Upper lobe of left lung (tissue), 6 donors: ENCODE measurements around the gene STAT3. TPM values are rescaled to one million over a fixed set of nuclear protein-coding genes. Genes with fewer than 3 reads are reported as not detected.
A peak's percentile ranks its signal among the peaks of the same experiment; 100 is the strongest.

Experiments used
- ATAC-seq, 2 donors: fragments of 200-7000 bp; cut with Tn5 transposase; one replicate each; pipeline ENCODE4 v1.9.1; 2022; ENCODE audit warnings: mild to moderate bottlenecking in 2 of 2, moderate library complexity in 2 of 2; ENCODE audit not compliant: low FRiP score in 2 of 2
- DNase-seq, 2 donors: peaks; one replicate each; pipeline ENCODE4 v3.0.0-alpha.2; 2019 to 2020
- H3K27ac ChIP-seq, 4 donors: fragments of 200-600 bp; sonication (generic); one replicate each; pipeline ENCODE4 v1.5.1; 2016 to 2019
- H3K27me3 ChIP-seq, 4 donors: fragments of 200-600 bp; sonication (generic); one replicate each; pipeline ENCODE4 v1.5.1; 2017 to 2019
- H3K36me3 ChIP-seq, 4 donors: fragments of 200-600 bp; sonication (generic); one replicate each; pipeline ENCODE4 v1.5.1; 2016 to 2019
- H3K4me1 ChIP-seq, 4 donors: fragments of 200-600 bp; sonication (generic); one replicate each; pipeline ENCODE4 v1.5.1; 2018 to 2019
- H3K4me3 ChIP-seq, 4 donors: fragments of 200-600 bp; sonication (generic); one replicate each; pipeline ENCODE4 v1.5.1; 2017 to 2019; ENCODE audit warnings: mild to moderate bottlenecking in 2 of 4, moderate library complexity in 1 of 4
- H3K9me3 ChIP-seq, 4 donors: fragments of 200-600 bp; sonication (generic); one replicate each; pipeline ENCODE4 v1.5.1; 2018 to 2019
- EP300 ChIP-seq, 4 donors: sonication (generic); formaldehyde crosslinking; IDR thresholded peaks; one replicate each; pipeline ENCODE4 v1.5.1; 2017; ENCODE audit warnings: antibody characterized with exemption in 4 of 4, control low read depth in 2 of 4
- POLR2A ChIP-seq, 4 donors: fragments of 450-650 bp; IDR thresholded peaks; one replicate each; pipeline ENCODE4 v1.5.1; 2016 to 2017; ENCODE audit warnings: antibody characterized with exemption in 4 of 4, mild to moderate bottlenecking in 2 of 4
- POLR2AphosphoS5 ChIP-seq, 2 donors: sonication (generic); formaldehyde crosslinking; IDR thresholded peaks; one replicate each; pipeline ENCODE4 v1.5.1; 2017; ENCODE audit warnings: antibody characterized with exemption in 2 of 2
- WGBS, 2 donors: methylation state at CpG; one replicate each; pipeline ENCODE4 v1.1.5; 2017 to 2018; 5-methylcytosine and 5-hydroxymethylcytosine counted together
- total RNA-seq, 6 donors: library from RNA; depleted of rRNA in 4 of 6; stranded (reverse); fragments of >200 nt in 4 of 6; gene quantifications; one replicate each; pipeline versions ENCODE4 v1.1.0 to v1.2.1, GENCODE V29; 2016 to 2021
- TF ChIP-seq, protein P1 (sequence below), 6 experiments: fragments of 450-650 bp in 4 of 6; fragments of 200-600 bp in 2 of 6; sonication (generic) in 2 of 6; IDR thresholded peaks; one replicate each; pipeline ENCODE4 v1.5.1; 2016 to 2019; ENCODE audit warnings: antibody characterized with exemption in 6 of 6
- donor health status: DM: no; HTN: no; CAD: no; lungs with moderate emphysema.
- donor health status: DM: no; HTN: yes; CAD: no; lungs with severe emphysema.

The STAT3 gene
- total RNA-seq, 6 donors from 2014 or later: 228 to 335 (median 264) TPM

- H3K4me1 ChIP-seq: peaks cover 18 to 34% (median 24%) of the 10 kb centered on the region in 4 donors
- H3K27ac ChIP-seq: peak overlapping the region in 2 of 4 donors; percentile 57 to 78
- WGBS, 2 donors: 87 to 94% methylated on average over 6 of the region's 6 CpGs
- DNase-seq: peak in 1 of 2 donors; percentile 9
- H3K9me3 ChIP-seq: no peaks in the 10 kb centered on the region
- H3K4me3 ChIP-seq: no peak overlapping the region
- TF ChIP-seq EP300 (IDR thresholded peaks at IDR 0.05) (no peak), POLR2AphosphoS5 (IDR thresholded peaks at IDR 0.05) (no peak), POLR2A (IDR thresholded peaks at IDR 0.05) (no peak)
- TF ChIP-seq, protein P1, sequence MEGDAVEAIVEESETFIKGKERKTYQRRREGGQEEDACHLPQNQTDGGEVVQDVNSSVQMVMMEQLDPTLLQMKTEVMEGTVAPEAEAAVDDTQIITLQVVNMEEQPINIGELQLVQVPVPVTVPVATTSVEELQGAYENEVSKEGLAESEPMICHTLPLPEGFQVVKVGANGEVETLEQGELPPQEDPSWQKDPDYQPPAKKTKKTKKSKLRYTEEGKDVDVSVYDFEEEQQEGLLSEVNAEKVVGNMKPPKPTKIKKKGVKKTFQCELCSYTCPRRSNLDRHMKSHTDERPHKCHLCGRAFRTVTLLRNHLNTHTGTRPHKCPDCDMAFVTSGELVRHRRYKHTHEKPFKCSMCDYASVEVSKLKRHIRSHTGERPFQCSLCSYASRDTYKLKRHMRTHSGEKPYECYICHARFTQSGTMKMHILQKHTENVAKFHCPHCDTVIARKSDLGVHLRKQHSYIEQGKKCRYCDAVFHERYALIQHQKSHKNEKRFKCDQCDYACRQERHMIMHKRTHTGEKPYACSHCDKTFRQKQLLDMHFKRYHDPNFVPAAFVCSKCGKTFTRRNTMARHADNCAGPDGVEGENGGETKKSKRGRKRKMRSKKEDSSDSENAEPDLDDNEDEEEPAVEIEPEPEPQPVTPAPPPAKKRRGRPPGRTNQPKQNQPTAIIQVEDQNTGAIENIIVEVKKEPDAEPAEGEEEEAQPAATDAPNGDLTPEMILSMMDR (IDR thresholded peaks at IDR 0.05): no peak
- no peaks in the 10 kb centered on the region for H3K27me3 ChIP-seq
- ATAC-seq: no peak
- no peaks in the 10 kb centered on the region for H3K36me3 ChIP-seq
Observed at GRCh38 chr17:42282478-42283080, 105.7 kb downstream of the STAT3 start.

DNA sequence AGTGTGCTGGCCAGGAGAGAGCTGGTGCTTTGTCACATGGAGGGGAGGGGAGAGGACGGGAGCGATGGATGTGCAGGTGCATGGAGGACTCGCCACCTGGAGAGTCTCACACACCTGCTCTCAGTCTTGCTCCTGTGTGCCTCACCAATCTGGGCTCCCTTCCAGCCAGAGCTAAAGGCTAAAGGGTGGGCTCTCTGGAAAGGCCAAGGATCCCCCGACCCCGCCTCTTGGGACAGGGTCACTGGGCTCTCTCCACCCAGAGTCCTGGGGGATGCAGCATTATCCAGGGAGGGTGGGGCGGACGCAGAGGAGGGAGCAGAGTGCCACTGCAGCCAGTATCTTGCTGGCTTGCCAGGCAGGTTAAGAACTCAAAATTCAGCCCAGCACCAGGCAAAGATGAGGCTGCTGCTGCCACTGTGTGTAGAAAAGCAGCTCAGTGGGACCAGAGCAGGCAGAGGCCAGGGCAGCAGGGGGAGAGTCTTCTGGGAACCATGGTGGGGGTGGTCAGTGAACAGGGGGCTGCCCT, 106.6 kb downstream of the STAT3 start:
- no peak overlapping the region for H3K4me3 ChIP-seq
- no peaks in the 10 kb centered on the region for H3K27me3 ChIP-seq
- TF ChIP-seq POLR2AphosphoS5 (IDR thresholded peaks at IDR 0.05) (no peak), EP300 (IDR thresholded peaks at IDR 0.05) (no peak), POLR2A (IDR thresholded peaks at IDR 0.05) (no peak)
- TF ChIP-seq, protein P1 (IDR thresholded peaks at IDR 0.05): no peak
- DNase-seq (peak in 1 of 2 donors; percentile 15), ATAC-seq (no peak)
- H3K36me3 ChIP-seq: no peaks in the 10 kb centered on the region
- peaks cover 14 to 32% (median 21%) of the 10 kb centered on the region in 4 donors for H3K4me1 ChIP-seq
- H3K9me3 ChIP-seq: no peaks in the 10 kb centered on the region
- WGBS, 2 donors: 94 to 97% methylated on average over 3 to 7 of the region's 7 CpGs
- H3K27ac ChIP-seq: peak overlapping the region in 1 of 4 donors; percentile 57

GRCh38 chr17:42279776-42280630, 108.2 kb downstream of the STAT3 start:
- peaks cover 12 to 24% (median 16%) of the 10 kb centered on the region in 4 donors for H3K4me1 ChIP-seq

GRCh38 chr17:42277342-42277712, 110.9 kb downstream of the STAT3 start:
- Histone ChIP-seq H3K27ac (peak overlapping the region in 2 of 4 donors; percentile 88 to 94), H3K4me1 (peaks cover 19 to 38% (median 32%) of the 10 kb centered on the region in 4 donors), H3K9me3 (no peaks in the 10 kb centered on the region), H3K4me3 (peak overlapping the region in 2 of 4 donors; percentile 89 to 96), H3K36me3 (no peaks in the 10 kb centered on the region), H3K27me3 (no peaks in the 10 kb centered on the region)
- ATAC-seq: no peak
- DNase-seq: peak in 1 of 2 donors; percentile 22
- no peak for TF ChIP-seq POLR2AphosphoS5 (IDR thresholded peaks at IDR 0.05)
- TF ChIP-seq, protein P1 (IDR thresholded peaks at IDR 0.05): no peak
- TF ChIP-seq EP300 (IDR thresholded peaks at IDR 0.05): no peak
- no peak for TF ChIP-seq POLR2A (IDR thresholded peaks at IDR 0.05)
- 54 to 63% methylated on average over 5 to 6 of the region's 6 CpGs for WGBS, 2 donors

More at GRCh38 chr17:42279776-42280630, 108.2 kb downstream of the STAT3 start:
- WGBS, 2 donors: 89 to 98% methylated on average over 4 of the region's 4 CpGs
- no peak overlapping the region for H3K27ac ChIP-seq
- ATAC-seq (no peak), DNase-seq (peak in 1 of 2 donors; percentile 7)
- H3K36me3 ChIP-seq: no peaks in the 10 kb centered on the region
- H3K27me3 ChIP-seq: no peaks in the 10 kb centered on the region
- no peak overlapping the region for H3K4me3 ChIP-seq
- H3K9me3 ChIP-seq: no peaks in the 10 kb centered on the region
- TF ChIP-seq EP300 (IDR thresholded peaks at IDR 0.05): no peak
- no peak for TF ChIP-seq POLR2AphosphoS5 (IDR thresholded peaks at IDR 0.05)
- TF ChIP-seq, protein P1 (IDR thresholded peaks at IDR 0.05): no peak
- TF ChIP-seq POLR2A (IDR thresholded peaks at IDR 0.05): no peak
